Measurements from ENCODE around the gene NXNL1.

GRCh38 chr19:17414097-17414496 is 46.6 kb downstream of the NXNL1 start:
- TF ChIP-seq CTCF (conservative IDR thresholded peaks at IDR 0.05; ENCODE audit: low read depth, low read length) (no peak), EZH2phosphoT487 (IDR thresholded peaks at IDR 0.05; ENCODE audit: borderline replicate concordance, low read length) (no peak), EZH2 (IDR thresholded peaks at IDR 0.05; ENCODE audit: low read length, unreplicated experiment) (no peak)

Measured in PC-3 (cell line).